LNCaP clone FGC (cell line): ENCODE results near the gene MOGAT2.

Experiments used
- DNase-seq: peaks from one replicate; pipeline ENCODE4 v3.0.0-alpha.2; 2011; ENCODE audit warnings: low read depth
- H3K4me3 ChIP-seq: 2 replicates; pipeline ENCODE4 v1.5.1; 2011; ENCODE audit warnings: mild to moderate bottlenecking, low read depth, low read length, control low read depth
- TF ChIP-seq, protein P1 (sequence below): IDR thresholded peaks from 2 replicates; pipeline ENCODE4 v1.5.1; 2012; ENCODE audit warnings: mild to moderate bottlenecking; ENCODE audit not compliant: control insufficient read depth, insufficient read depth; ENCODE audit errors: extremely low read depth

MOGAT2 gene

DNA sequence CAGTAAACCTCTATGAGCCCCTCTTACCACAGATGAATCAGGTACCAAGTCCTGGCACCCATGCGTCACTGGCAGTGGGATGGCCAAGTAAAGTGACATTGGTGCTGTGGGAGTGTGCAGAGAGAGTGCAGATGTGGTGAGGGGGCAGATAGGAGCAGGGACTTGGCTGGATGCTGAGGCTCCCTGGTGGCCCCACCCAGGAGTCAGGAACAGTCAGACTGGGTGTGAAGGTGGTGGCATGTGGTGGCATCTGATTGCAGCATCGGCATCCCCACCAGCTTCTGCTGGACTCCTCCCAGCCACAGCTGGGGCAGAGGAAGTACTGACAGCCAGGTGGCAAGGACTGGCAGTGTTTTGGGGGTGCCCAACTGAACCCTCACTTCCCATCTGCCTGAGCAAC lies 62.3 kb downstream of the MOGAT2 start:
- no peak for DNase-seq

DNA sequence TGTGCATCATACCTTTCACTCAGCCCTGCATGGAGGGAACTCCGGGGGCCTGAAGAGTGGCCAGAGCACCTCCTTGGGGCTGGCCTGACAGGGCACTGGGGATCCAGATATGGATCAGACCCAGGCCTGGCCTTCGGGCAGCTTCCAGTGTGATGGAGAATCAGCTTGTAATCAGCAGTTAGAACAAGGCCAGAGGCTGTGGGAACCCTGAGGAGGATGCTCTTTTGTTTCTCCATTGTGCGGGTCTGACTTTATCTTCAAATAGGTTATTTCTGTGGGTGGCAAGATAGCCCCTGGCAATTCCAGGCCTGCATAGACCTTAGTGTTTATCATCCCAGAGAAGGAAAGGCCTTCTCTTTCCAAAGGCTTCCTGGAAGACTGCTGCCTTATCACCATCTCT lies 63.2 kb downstream of the MOGAT2 start:
- TF ChIP-seq, protein P1, sequence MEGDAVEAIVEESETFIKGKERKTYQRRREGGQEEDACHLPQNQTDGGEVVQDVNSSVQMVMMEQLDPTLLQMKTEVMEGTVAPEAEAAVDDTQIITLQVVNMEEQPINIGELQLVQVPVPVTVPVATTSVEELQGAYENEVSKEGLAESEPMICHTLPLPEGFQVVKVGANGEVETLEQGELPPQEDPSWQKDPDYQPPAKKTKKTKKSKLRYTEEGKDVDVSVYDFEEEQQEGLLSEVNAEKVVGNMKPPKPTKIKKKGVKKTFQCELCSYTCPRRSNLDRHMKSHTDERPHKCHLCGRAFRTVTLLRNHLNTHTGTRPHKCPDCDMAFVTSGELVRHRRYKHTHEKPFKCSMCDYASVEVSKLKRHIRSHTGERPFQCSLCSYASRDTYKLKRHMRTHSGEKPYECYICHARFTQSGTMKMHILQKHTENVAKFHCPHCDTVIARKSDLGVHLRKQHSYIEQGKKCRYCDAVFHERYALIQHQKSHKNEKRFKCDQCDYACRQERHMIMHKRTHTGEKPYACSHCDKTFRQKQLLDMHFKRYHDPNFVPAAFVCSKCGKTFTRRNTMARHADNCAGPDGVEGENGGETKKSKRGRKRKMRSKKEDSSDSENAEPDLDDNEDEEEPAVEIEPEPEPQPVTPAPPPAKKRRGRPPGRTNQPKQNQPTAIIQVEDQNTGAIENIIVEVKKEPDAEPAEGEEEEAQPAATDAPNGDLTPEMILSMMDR, result no peak
- DNase-seq, result no peak
- H3K4me3 ChIP-seq, result no peak overlapping the region

More for the DNA sequence above, 62.3 kb downstream of the MOGAT2 start:
- TF ChIP-seq, protein P1, result no peak
- H3K4me3 ChIP-seq, result no peak overlapping the region

DNA sequence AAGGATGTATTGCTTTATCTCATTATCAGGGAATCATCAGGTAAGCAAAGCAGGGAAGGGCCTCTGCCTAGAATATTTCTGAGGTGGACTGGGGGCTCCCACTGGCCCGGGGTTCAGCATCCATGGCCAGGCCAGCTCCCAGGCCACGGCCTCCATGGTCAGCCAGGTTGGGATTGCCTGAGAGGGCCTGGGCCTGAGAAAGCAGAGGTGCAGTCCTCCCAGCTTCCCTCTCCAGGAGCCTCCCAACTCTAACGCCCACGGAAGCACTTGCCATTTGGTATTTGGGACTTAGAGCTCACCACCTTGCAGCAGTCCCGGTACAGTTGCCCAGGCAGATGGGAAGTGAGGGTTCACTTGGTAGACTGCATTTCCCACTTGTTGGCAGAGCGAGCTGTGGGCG lies 63.7 kb downstream of the MOGAT2 start:
- H3K4me3 ChIP-seq, result no peak overlapping the region
- TF ChIP-seq, protein P1, result no peak
- DNase-seq, result no peak

DNA sequence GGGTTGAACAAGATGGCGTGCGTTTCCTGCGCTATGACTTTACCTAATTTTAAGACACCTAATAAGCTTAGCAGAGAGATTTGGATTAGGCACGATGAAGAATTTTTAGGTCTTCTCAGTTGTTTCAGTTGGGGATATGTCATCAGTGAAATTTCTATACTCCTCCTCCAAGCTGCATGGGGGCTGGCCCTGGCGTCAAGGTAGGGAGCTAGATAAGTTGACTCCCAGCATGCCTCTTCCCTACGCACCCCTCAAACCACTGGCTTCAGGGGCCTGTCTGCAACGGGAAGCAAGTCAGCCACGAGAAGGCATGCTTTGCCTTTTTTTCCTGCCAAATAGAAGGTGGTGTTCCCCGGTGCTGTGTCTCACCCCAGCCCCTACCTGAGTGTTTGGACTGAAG lies 64.2 kb downstream of the MOGAT2 start:
- TF ChIP-seq, protein P1, result no peak
- DNase-seq, result no peak
- no peak overlapping the region for H3K4me3 ChIP-seq
